Immature natural killer cell (primary cell): Measurements from ENCODE around the gene MPG. TPM values are rescaled to one million over a fixed set of nuclear protein-coding genes. Genes with fewer than 3 reads are reported as not detected.

Experiments
- DNase-seq, 3 donors: peaks; one replicate each; pipeline ENCODE4 v3.0.0; 2022; ENCODE audit warnings: mixed read lengths in 1 of 3
- H3K27ac Mint-ChIP-seq, 6 donors: one replicate each; pipeline ENCODE4 v1.8.0; 2020; ENCODE audit warnings: mixed read lengths in 6 of 6, mild to moderate bottlenecking in 5 of 6, inconsistent platforms in 4 of 6, moderate library complexity in 3 of 6
- H3K27me3 Mint-ChIP-seq, 3 donors: one replicate each; pipeline ENCODE4 v1.8.0; 2020 to 2021; ENCODE audit warnings: low read depth in 3 of 3, mild to moderate bottlenecking in 3 of 3, mixed read lengths in 3 of 3, moderate library complexity in 3 of 3, inconsistent platforms in 1 of 3
- H3K36me3 Mint-ChIP-seq, 3 donors: one replicate each; pipeline ENCODE4 v1.8.0; 2020; ENCODE audit warnings: mixed read lengths in 3 of 3, inconsistent platforms in 2 of 3, mild to moderate bottlenecking in 2 of 3
- H3K4me1 Mint-ChIP-seq, 2 donors: one replicate each; pipeline ENCODE4 v1.8.0; 2020; ENCODE audit warnings: inconsistent platforms in 2 of 2, mild to moderate bottlenecking in 2 of 2, mixed read lengths in 2 of 2, moderate library complexity in 1 of 2
- H3K4me3 Mint-ChIP-seq, 5 donors: one replicate each; pipeline ENCODE4 v1.8.0; 2020; ENCODE audit warnings: mild to moderate bottlenecking in 5 of 5, mixed read lengths in 5 of 5, inconsistent platforms in 3 of 5, moderate library complexity in 3 of 5
- H3K9me3 Mint-ChIP-seq, 6 donors: one replicate each; pipeline ENCODE4 v1.8.0; 2020; ENCODE audit warnings: mild to moderate bottlenecking in 6 of 6, mixed read lengths in 6 of 6, inconsistent platforms in 4 of 6, moderate library complexity in 3 of 6
- polyA plus RNA-seq, 3 donors: library from polyadenylated mRNA; unstranded; fragments of 300-500 nt; fragmentation: Illumina TruSeq; gene quantifications; one replicate each; pipeline ENCODE4 v1.2.3, GENCODE V29; 2021

The MPG gene
- polyA plus RNA-seq, 3 donors from 2014 or later: 96.0 to 134 (median 106) TPM

- H3K4me3 Mint-ChIP-seq: peak overlapping the region; percentile 77 to 81 (median 78)
- DNase-seq: peak in 1 of 3 donors; percentile 20
- peak overlapping the region in 5 of 6 donors; percentile 11 to 71 (median 67) for H3K27ac Mint-ChIP-seq
- H3K4me1 Mint-ChIP-seq: peaks cover 36 to 40% of the 10 kb centered on the region in 2 donors
- H3K36me3 Mint-ChIP-seq: peaks cover 0 to 3% (median 0%) of the 10 kb centered on the region in 3 donors
- H3K9me3 Mint-ChIP-seq: no peaks in the 10 kb centered on the region
- peaks cover 2 to 19% (median 9%) of the 10 kb centered on the region in 3 donors for H3K27me3 Mint-ChIP-seq
These were observed 2.2 kb upstream of the MPG start for GRCh38 chr16:75580-76501.

- no peak for DNase-seq
- Mint-ChIP-seq H3K27me3 (peaks cover 2 to 17% (median 9%) of the 10 kb centered on the region in 3 donors), H3K9me3 (no peaks in the 10 kb centered on the region), H3K36me3 (peaks cover 0 to 3% (median 0%) of the 10 kb centered on the region in 3 donors), H3K4me3 (peak overlapping the region; percentile 77 to 81 (median 78)), H3K27ac (peak overlapping the region in 5 of 6 donors; percentile 49 to 71 (median 64)), H3K4me1 (peaks cover 36 to 40% of the 10 kb centered on the region in 2 donors)
These were observed 1.3 kb upstream of the MPG start for GRCh38 chr16:76535-77272.

GRCh38 chr16:77273-77806 lies 685 bp upstream of the MPG start:
- peak overlapping the region; percentile 77 to 81 (median 78) for H3K4me3 Mint-ChIP-seq

GRCh38 chr16:78444-79150 lies 572 bp downstream of the MPG start:
- no peaks in the 10 kb centered on the region for H3K9me3 Mint-ChIP-seq
- H3K27me3 Mint-ChIP-seq: peaks cover 2 to 14% (median 7%) of the 10 kb centered on the region in 3 donors
- H3K27ac Mint-ChIP-seq: peak overlapping the region; percentile 81 to 93 (median 86)
- peaks cover 0 to under 1% (median 0%) of the 10 kb centered on the region in 3 donors for H3K36me3 Mint-ChIP-seq
- DNase-seq: no peak
- H3K4me1 Mint-ChIP-seq: peaks cover 41 to 45% of the 10 kb centered on the region in 2 donors
- H3K4me3 Mint-ChIP-seq: peak overlapping the region; percentile 87 to 91 (median 89)

More at GRCh38 chr16:77273-77806, 685 bp upstream of the MPG start:
- no peaks in the 10 kb centered on the region for H3K9me3 Mint-ChIP-seq
- H3K27me3 Mint-ChIP-seq: peaks cover 2 to 17% (median 9%) of the 10 kb centered on the region in 3 donors
- H3K36me3 Mint-ChIP-seq: peaks cover 0 to 3% (median 0%) of the 10 kb centered on the region in 3 donors
- peak overlapping the region in 5 of 6 donors; percentile 39 to 71 (median 64) for H3K27ac Mint-ChIP-seq
- DNase-seq: peak; percentile 42 to 46 (median 45)
- peaks cover 36 to 40% of the 10 kb centered on the region in 2 donors for H3K4me1 Mint-ChIP-seq

- no peaks in the 10 kb centered on the region for H3K9me3 Mint-ChIP-seq
- peak; percentile 48 to 60 (median 54) for DNase-seq
- peaks cover 49 to 53% of the 10 kb centered on the region in 2 donors for H3K4me1 Mint-ChIP-seq
- H3K27ac Mint-ChIP-seq: peak overlapping the region; percentile 81 to 93 (median 86)
- peaks cover 0 to 12% (median 8%) of the 10 kb centered on the region in 3 donors for H3K27me3 Mint-ChIP-seq
- H3K4me3 Mint-ChIP-seq: peak overlapping the region; percentile 87 to 91 (median 89)
- H3K36me3 Mint-ChIP-seq: peaks cover 0 to 4% (median 0%) of the 10 kb centered on the region in 3 donors
These were observed 1.4 kb downstream of the MPG start for GRCh38 chr16:79151-80054.

- peaks cover 48 to 50% of the 10 kb centered on the region in 2 donors for H3K4me1 Mint-ChIP-seq
- no peaks in the 10 kb centered on the region for H3K9me3 Mint-ChIP-seq
- H3K4me3 Mint-ChIP-seq: peak overlapping the region in 2 of 5 donors; percentile 25 to 55
- DNase-seq: no peak
- peaks cover 0 to 9% (median 6%) of the 10 kb centered on the region in 3 donors for H3K27me3 Mint-ChIP-seq
- H3K36me3 Mint-ChIP-seq: peaks cover 0 to 8% (median 0%) of the 10 kb centered on the region in 3 donors
- peak overlapping the region; percentile 21 to 93 (median 68) for H3K27ac Mint-ChIP-seq
These were observed 5.1 kb downstream of the MPG start for GRCh38 chr16:83060-83603.

- peaks cover 43 to 44% of the 10 kb centered on the region in 2 donors for H3K4me1 Mint-ChIP-seq
- no peaks in the 10 kb centered on the region for H3K9me3 Mint-ChIP-seq
- peak overlapping the region; percentile 90 to 97 (median 92) for H3K27ac Mint-ChIP-seq
- peaks cover 0 to 9% (median 6%) of the 10 kb centered on the region in 3 donors for H3K27me3 Mint-ChIP-seq
- DNase-seq: peak in 2 of 3 donors; percentile 34 to 40
- H3K36me3 Mint-ChIP-seq: peaks cover 0 to 8% (median 0%) of the 10 kb centered on the region in 3 donors
- H3K4me3 Mint-ChIP-seq: peak overlapping the region; percentile 59 to 81 (median 75)
These were observed 6.0 kb downstream of the MPG start for GRCh38 chr16:83781-84615.

- peaks cover 34 to 37% of the 10 kb centered on the region in 2 donors for H3K4me1 Mint-ChIP-seq
- peaks cover 0 to 6% (median 5%) of the 10 kb centered on the region in 3 donors for H3K27me3 Mint-ChIP-seq
- DNase-seq: peak; percentile 58 to 67 (median 59)
- H3K36me3 Mint-ChIP-seq: peaks cover 0 to 8% (median 0%) of the 10 kb centered on the region in 3 donors
- peak overlapping the region; percentile 90 to 94 (median 92) for H3K27ac Mint-ChIP-seq
- no peaks in the 10 kb centered on the region for H3K9me3 Mint-ChIP-seq
- H3K4me3 Mint-ChIP-seq: peak overlapping the region; percentile 62 to 81 (median 72)
These were observed 6.8 kb downstream of the MPG start for GRCh38 chr16:84718-85406.

GRCh38 chr16:85407-85782 lies 7.4 kb downstream of the MPG start:
- DNase-seq: no peak
- peak overlapping the region in 1 of 5 donors; percentile 27 for H3K4me3 Mint-ChIP-seq
- peaks cover 31 to 37% of the 10 kb centered on the region in 2 donors for H3K4me1 Mint-ChIP-seq
- no peaks in the 10 kb centered on the region for H3K9me3 Mint-ChIP-seq
- peaks cover 0 to 9% (median 0%) of the 10 kb centered on the region in 3 donors for H3K36me3 Mint-ChIP-seq
- peak overlapping the region in 5 of 6 donors; percentile 90 to 94 (median 91) for H3K27ac Mint-ChIP-seq
- H3K27me3 Mint-ChIP-seq: peaks cover 0 to 6% (median 5%) of the 10 kb centered on the region in 3 donors

GRCh38 chr16:85865-86264 lies 7.8 kb downstream of the MPG start:
- peak overlapping the region; percentile 27 to 89 (median 76) for H3K27ac Mint-ChIP-seq
- H3K9me3 Mint-ChIP-seq: no peaks in the 10 kb centered on the region
- H3K4me1 Mint-ChIP-seq: peaks cover 31 to 37% of the 10 kb centered on the region in 2 donors
- H3K36me3 Mint-ChIP-seq: peaks cover 0 to 12% (median 0%) of the 10 kb centered on the region in 3 donors
- H3K4me3 Mint-ChIP-seq: peak overlapping the region in 1 of 5 donors; percentile 27
- DNase-seq: no peak
- H3K27me3 Mint-ChIP-seq: peaks cover 0 to 6% (median 5%) of the 10 kb centered on the region in 3 donors
